GM19351 (cell line): ENCODE measurements around the gene IGFBP5.
A peak's percentile ranks its signal among the peaks of the same experiment; 100 is the strongest.

Experiments used
- ATAC-seq: cut with Tn5 transposase; IDR thresholded peaks from one replicate; pipeline ENCODE4 v1.9.1; 2021; ENCODE audit warnings: mild to moderate bottlenecking, moderate library complexity; ENCODE audit not compliant: unreplicated experiment

Gene IGFBP5

GRCh38 chr2:216670266-216671080, 24.9 kb downstream of the IGFBP5 start:
- no peak for ATAC-seq

GRCh38 chr2:216666461-216667233, 28.7 kb downstream of the IGFBP5 start:
- peak; percentile 75 for ATAC-seq

DNA sequence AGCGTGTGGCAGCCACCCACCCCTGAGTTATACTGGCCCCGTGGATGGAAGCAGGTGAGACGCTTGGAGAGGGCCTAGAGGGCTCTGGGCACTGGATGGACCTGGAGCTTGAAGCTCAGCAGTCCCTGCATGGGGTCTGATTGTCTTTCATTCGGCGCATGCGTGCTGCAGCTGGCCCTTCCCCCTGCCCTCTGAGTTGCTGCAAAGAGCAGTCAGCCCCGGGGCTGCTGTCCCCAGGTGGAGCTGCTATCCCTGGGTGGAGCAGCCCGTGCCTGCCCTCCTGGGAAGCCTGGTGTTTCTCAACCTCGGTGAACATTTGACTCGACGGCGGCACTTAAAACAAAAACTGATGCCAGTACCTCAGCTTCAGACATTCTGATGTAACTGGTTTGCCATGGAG, 29.6 kb downstream of the IGFBP5 start:
- no peak for ATAC-seq

- no peak for ATAC-seq
Measured at GRCh38 chr2:216665242-216665641, 30.1 kb downstream of the IGFBP5 start.

GRCh38 chr2:216664593-216665034, 30.7 kb downstream of the IGFBP5 start:
- no peak for ATAC-seq

- ATAC-seq = no peak
Measured at GRCh38 chr2:216663846-216664245, 31.5 kb downstream of the IGFBP5 start.

DNA sequence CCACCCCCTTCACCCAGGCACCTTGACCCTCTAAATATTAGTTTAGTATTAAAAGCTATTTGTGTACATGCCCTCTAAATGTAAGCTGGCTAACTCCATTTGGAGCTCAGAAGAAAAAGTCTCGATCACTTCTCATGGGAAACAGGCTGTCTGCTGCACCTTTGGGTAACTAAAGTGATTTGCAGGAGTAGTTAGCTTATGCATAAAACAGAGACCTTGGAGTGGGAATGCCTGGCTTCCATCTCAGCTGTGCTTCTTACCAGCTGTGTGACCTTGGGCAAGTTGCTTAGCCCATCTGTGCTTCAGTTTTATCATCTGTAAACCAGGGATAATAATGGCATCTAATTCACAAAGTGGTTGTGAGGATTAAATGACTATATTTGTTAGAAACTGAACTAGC, 32.2 kb downstream of the IGFBP5 start:
- no peak for ATAC-seq

- no peak for ATAC-seq
Measured at GRCh38 chr2:216661639-216662375, 33.5 kb downstream of the IGFBP5 start.

DNA sequence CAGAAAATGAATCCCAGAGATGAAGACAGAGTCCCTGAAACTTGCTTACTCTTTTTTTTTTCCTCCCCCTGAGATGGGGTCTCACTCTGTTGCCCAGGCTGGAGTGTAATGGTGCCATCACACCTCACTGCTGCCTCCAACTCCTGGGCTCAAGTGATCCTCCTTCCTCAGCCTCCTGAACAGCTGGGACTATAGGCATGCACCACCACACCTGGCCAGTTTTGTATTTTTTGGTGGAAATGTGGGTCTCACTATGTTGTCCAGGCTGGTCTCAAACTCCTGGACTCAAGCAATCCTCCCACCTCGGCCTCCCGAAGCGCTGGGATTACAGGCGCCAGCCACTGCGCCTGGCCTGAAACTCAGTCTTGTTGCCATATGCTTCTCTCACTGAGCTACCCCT, 34.3 kb downstream of the IGFBP5 start:
- ATAC-seq = no peak

DNA sequence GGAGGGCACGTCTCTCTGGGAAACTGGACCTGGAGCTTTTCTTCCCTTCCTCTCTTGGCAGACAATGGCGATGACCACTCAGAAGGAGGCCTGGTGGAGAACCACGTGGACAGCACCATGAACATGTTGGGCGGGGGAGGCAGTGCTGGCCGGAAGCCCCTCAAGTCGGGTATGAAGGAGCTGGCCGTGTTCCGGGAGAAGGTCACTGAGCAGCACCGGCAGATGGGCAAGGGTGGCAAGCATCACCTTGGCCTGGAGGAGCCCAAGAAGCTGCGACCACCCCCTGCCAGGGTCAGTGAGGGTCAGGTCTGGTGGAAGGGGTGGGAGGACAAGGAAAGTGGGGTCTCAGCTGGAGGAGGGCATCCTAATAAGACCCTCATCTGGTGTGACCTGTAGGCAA, 34.9 kb downstream of the IGFBP5 start:
- no peak for ATAC-seq

GRCh38 chr2:216659276-216659675, 36.1 kb downstream of the IGFBP5 start:
- no peak for ATAC-seq

DNA sequence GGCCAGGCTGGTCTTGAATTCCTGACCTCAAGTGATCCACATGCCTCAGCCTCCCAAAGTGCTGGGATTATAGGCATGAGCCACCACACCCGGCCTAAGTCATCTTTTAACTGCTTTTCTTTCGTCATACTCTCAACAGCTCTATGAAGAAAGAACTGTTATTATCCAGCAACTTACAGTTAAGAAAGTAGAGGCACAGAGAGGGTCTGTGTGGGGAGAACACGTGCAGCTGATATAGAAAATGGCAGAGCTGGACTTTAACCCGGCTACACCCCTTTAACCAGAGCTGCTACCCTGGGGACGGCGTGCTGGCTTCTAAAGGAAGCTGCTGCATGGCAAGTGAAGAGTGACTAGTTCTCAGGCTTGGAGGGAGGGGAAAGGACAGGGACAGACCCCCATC, 36.6 kb downstream of the IGFBP5 start:
- ATAC-seq = no peak

DNA sequence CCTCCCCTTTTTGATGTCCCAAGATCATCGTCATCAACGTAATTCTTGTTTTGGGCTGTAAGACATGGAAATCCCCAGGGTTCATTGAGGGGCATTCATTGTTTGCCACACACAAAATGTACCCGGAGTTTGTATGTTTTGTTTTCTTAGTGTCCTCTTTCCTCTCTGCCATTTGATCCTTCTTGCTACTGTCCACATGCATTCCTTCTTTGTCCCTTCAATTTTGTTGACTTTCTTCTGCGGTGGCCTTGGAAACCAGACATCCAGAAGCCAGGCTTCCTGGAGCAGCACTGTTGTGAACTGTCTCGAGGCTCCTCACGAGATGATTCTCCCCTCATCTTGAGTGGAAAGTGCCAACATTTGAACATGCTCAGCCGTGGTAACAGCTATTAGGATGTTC, 37.4 kb downstream of the IGFBP5 start:
- ATAC-seq = no peak

- ATAC-seq = no peak
Measured at GRCh38 chr2:216657086-216657855, 38.1 kb downstream of the IGFBP5 start.

GRCh38 chr2:216654528-216655052, 40.8 kb downstream of the IGFBP5 start:
- ATAC-seq = no peak

GRCh38 chr2:216653931-216654365, 41.4 kb downstream of the IGFBP5 start:
- ATAC-seq = no peak

GRCh38 chr2:216653093-216653799, 42.1 kb downstream of the IGFBP5 start:
- no peak for ATAC-seq

GRCh38 chr2:216652566-216652965, 42.8 kb downstream of the IGFBP5 start:
- no peak for ATAC-seq

DNA sequence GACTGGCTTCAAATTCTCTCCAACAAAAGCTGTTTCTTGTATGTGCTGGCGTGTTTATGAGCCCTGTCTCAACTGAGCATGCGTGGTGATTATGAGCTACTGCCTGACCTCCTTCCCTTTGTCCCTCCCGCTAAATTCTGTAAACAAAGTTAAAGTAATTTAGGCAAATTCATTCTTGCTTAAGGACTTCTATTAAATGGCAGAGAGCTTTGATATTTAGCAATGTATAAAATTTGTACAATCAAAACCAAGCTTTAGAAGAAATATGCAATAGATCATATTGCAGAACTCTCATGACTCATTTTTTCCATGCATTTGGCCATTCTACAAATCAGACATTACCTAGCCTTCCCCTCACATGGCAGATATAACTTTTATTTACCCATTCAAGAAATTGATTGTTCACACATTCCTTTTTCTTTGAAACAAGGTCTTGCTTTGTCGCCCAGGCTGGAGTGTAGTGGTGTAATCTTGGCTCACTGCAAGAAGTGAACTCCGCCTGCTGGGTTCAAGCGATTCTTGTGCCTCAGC, 43.9 kb downstream of the IGFBP5 start:
- ATAC-seq = no peak
